H1 (cell line): ENCODE results near the gene WNK2. TPM values are rescaled to one million over a fixed set of nuclear protein-coding genes. Genes with fewer than 3 reads are reported as not detected.
A peak's percentile ranks its signal among the peaks of the same experiment; 100 is the strongest.

Experiments
- CTCF ChIA-PET: fragments of 300-600 bp; sonication (Branson Sonifier 250); formaldehyde crosslinking; loops from one replicate; lab custom pipeline; 2021; ENCODE audit not compliant: partially characterized antibody; lab: Charles Lee
- POLR2A ChIA-PET: fragments of 300-600 bp; sonication (Branson Sonifier 250); formaldehyde crosslinking; loops from one replicate; lab custom pipeline; 2021; ENCODE audit warnings: inconsistent platforms; ENCODE audit not compliant: partially characterized antibody; lab: Charles Lee
- DNase-seq, 2 experiments: peaks; one replicate each; pipeline versions ENCODE4 v3.0.0 to v3.0.0-alpha.2; 2010 to 2022; ENCODE audit warnings: low spot score in 2 of 2, low read depth in 1 of 2, mixed read lengths in 1 of 2
- FAIRE-seq: peaks from 2 replicates; lab custom pipeline; 2011; peaks lifted over from hg19 to GRCh38; lab: Jason Lieb, UNC
- H2AFZ ChIP-seq: 2 replicates; pipeline ENCODE4 v1.8.1; 2012; ENCODE audit warnings: low read length, inconsistent platforms
- H2AK5ac ChIP-seq: 2 replicates; pipeline ENCODE4 v1.6.1; 2013; ENCODE audit warnings: low read depth, low read length
- H2BK120ac ChIP-seq: replicated peaks from 2 replicates; pipeline ENCODE3; 2013; ENCODE audit warnings: low read depth, low read length, inconsistent platforms
- H2BK12ac ChIP-seq: 2 replicates; pipeline ENCODE4 v1.6.1; 2013; ENCODE audit warnings: low read depth, low read length
- H2BK15ac ChIP-seq: 2 replicates; pipeline ENCODE4 v1.6.1; 2013; ENCODE audit warnings: low read length
- H2BK20ac ChIP-seq: 2 replicates; pipeline ENCODE4 v1.6.1; 2013; ENCODE audit warnings: low read length
- H2BK5ac ChIP-seq: 2 replicates; pipeline ENCODE4 v1.6.1; 2013; ENCODE audit warnings: low read depth, low read length
- H3K14ac ChIP-seq: 2 replicates; pipeline ENCODE4 v1.6.1; 2013; ENCODE audit warnings: inconsistent platforms; ENCODE audit not compliant: insufficient read length
- H3K18ac ChIP-seq: 2 replicates; pipeline ENCODE4 v1.6.1; 2013; ENCODE audit warnings: low read length; ENCODE audit errors: extremely low read depth
- H3K23ac ChIP-seq: 2 replicates; pipeline ENCODE4 v1.6.1; 2013; ENCODE audit warnings: inconsistent platforms; ENCODE audit not compliant: insufficient read length
- H3K23me2 ChIP-seq: 2 replicates; pipeline ENCODE4 v1.6.1; 2013; ENCODE audit warnings: low read depth, low read length
- H3K27ac ChIP-seq: 2 replicates; pipeline ENCODE4 v1.6.1; 2011; ENCODE audit warnings: low read depth, low read length, inconsistent platforms
- H3K27me3 ChIP-seq, 4 experiments: replicated peaks in 1 of 4; 1 replicate in 1 of 4; 2 replicates in 3 of 4; pipeline versions ENCODE4 v1.6.1 to v1.8.1; 2011 to 2013; ENCODE audit warnings: low read length in 3 of 4, mild to moderate bottlenecking in 3 of 4, inconsistent platforms in 2 of 4, mixed read lengths in 2 of 4, moderate library complexity in 1 of 4; ENCODE audit not compliant: control insufficient read depth in 3 of 4, insufficient read depth in 3 of 4; ENCODE audit errors: extremely low read depth in 1 of 4
- H3K36me3 ChIP-seq, 4 experiments: 2 replicates each; pipeline versions ENCODE4 v1.6.1 to v1.8.1; 2011 to 2013; ENCODE audit warnings: mild to moderate bottlenecking in 4 of 4, low read length in 3 of 4, moderate library complexity in 2 of 4, control low read depth in 1 of 4, inconsistent platforms in 1 of 4; ENCODE audit not compliant: insufficient read depth in 4 of 4, control insufficient read depth in 2 of 4
- H3K4ac ChIP-seq: replicated peaks from 2 replicates; pipeline ENCODE3; 2013; ENCODE audit warnings: low read length, low read depth, mixed read lengths, inconsistent platforms; ENCODE audit not compliant: insufficient read length
- H3K4me1 ChIP-seq, 4 experiments: replicated peaks in 1 of 4; 1 replicate in 1 of 4; 2 replicates in 3 of 4; pipeline versions ENCODE4 v1.6.1 to v1.8.1; 2011 to 2013; ENCODE audit warnings: low read length in 3 of 4, inconsistent platforms in 2 of 4, mixed read lengths in 1 of 4; ENCODE audit not compliant: insufficient read depth in 4 of 4, control insufficient read depth in 3 of 4
- H3K4me2 ChIP-seq, 2 experiments: 2 replicates each; pipeline versions ENCODE4 v1.6.1 to v1.8.1; 2011 to 2013; ENCODE audit warnings: low read depth in 2 of 2, low read length in 2 of 2, control low read depth in 1 of 2, inconsistent platforms in 1 of 2, mild to moderate bottlenecking in 1 of 2; ENCODE audit not compliant: insufficient read depth in 1 of 2
- H3K4me3 ChIP-seq, 4 experiments: fragments of 200-600, 300-600 bp in 1 of 4; sonication (generic), shearing (Covaris generic), sonication (Bioruptor Twin) in 1 of 4; 2 replicates each; pipeline versions ENCODE4 v1.5.1 to v1.8.1; 2011 to 2016; ENCODE audit warnings: low read length in 4 of 4, low read depth in 3 of 4, control low read depth in 2 of 4, inconsistent platforms in 2 of 4, mild to moderate bottlenecking in 2 of 4, mixed read lengths in 1 of 4, moderate library complexity in 1 of 4; ENCODE audit not compliant: insufficient read depth in 2 of 4; ENCODE audit errors: extremely low read depth in 1 of 4
- H3K56ac ChIP-seq: replicated peaks from 2 replicates; pipeline ENCODE3; 2013; ENCODE audit warnings: low read depth, mild to moderate bottlenecking, mixed read lengths, low read length, inconsistent platforms; ENCODE audit not compliant: insufficient read length
- H3K79me1 ChIP-seq: 2 replicates; pipeline ENCODE4 v1.6.1; 2013; ENCODE audit warnings: low read depth, low read length, control low read depth
- H3K79me2 ChIP-seq, 2 experiments: 2 replicates each; pipeline versions ENCODE4 v1.6.1 to v1.8.1; 2012 to 2013; ENCODE audit warnings: low read length in 2 of 2, mild to moderate bottlenecking in 2 of 2, inconsistent platforms in 1 of 2; ENCODE audit not compliant: insufficient read depth in 2 of 2, control insufficient read depth in 1 of 2
- H3K9ac ChIP-seq, 4 experiments: replicated peaks in 1 of 4; 1 replicate in 1 of 4; 2 replicates in 3 of 4; pipeline versions ENCODE4 v1.6.1 to v1.8.1; 2011 to 2013; ENCODE audit warnings: low read depth in 3 of 4, low read length in 3 of 4, control low read depth in 2 of 4, mild to moderate bottlenecking in 2 of 4, moderate library complexity in 2 of 4, inconsistent platforms in 1 of 4; ENCODE audit errors: extremely low read depth in 1 of 4
- H3K9me3 ChIP-seq, 2 experiments: 2 replicates each; pipeline versions ENCODE4 v1.6.1 to v1.8.1; 2012 to 2013; ENCODE audit warnings: mild to moderate bottlenecking in 2 of 2, moderate library complexity in 2 of 2, control low read depth in 1 of 2, inconsistent platforms in 1 of 2, low read depth in 1 of 2, low read length in 1 of 2, mixed read lengths in 1 of 2; ENCODE audit not compliant: insufficient read depth in 2 of 2
- H4K20me1 ChIP-seq, 2 experiments: replicated peaks in 1 of 2; 2 replicates each; pipeline versions ENCODE3 to v1.8.1; 2011 to 2013; ENCODE audit warnings: inconsistent platforms in 2 of 2, low read length in 2 of 2, mild to moderate bottlenecking in 1 of 2; ENCODE audit not compliant: insufficient read depth in 2 of 2, control insufficient read depth in 1 of 2
- H4K5ac ChIP-seq: 2 replicates; pipeline ENCODE4 v1.6.1; 2013; ENCODE audit warnings: low read length, low read depth, mixed read lengths, inconsistent platforms; ENCODE audit not compliant: insufficient read length
- H4K8ac ChIP-seq: 2 replicates; pipeline ENCODE4 v1.8.0; 2013; ENCODE audit warnings: mild to moderate bottlenecking, moderate library complexity, low read length, inconsistent platforms; ENCODE audit not compliant: insufficient read depth; ENCODE audit errors: extremely low read depth
- H4K91ac ChIP-seq: replicated peaks from 2 replicates; pipeline ENCODE3; 2013; ENCODE audit warnings: low read length, mixed read lengths, inconsistent platforms; ENCODE audit not compliant: insufficient read length
- NRF1 ChIP-seq: IDR thresholded peaks from 2 replicates; pipeline ENCODE4 v1.6.1; 2011; ENCODE audit warnings: mild to moderate bottlenecking, low read depth, low read length, improper control_type of control experiment
- POLR2AphosphoS5 ChIP-seq: IDR thresholded peaks from 2 replicates; pipeline ENCODE4 v1.6.1; 2011; ENCODE audit warnings: low read depth, low read length
- SIRT6 ChIP-seq: IDR thresholded peaks from one replicate; pipeline ENCODE4 v1.7.1; 2012; ENCODE audit warnings: low read length, inconsistent platforms
- TAF1 ChIP-seq: IDR thresholded peaks from 2 replicates; pipeline ENCODE4 v1.6.1; 2011; ENCODE audit warnings: mild to moderate bottlenecking, low read depth, low read length
- TEAD4 ChIP-seq: IDR thresholded peaks from 2 replicates; pipeline ENCODE4 v1.6.1; 2012; ENCODE audit warnings: low read depth, low read length, inconsistent platforms, mixed read lengths
- WGBS, 2 experiments: shearing (Covaris generic) in 1 of 2; methylation state at CpG; one replicate each; pipeline versions ENCODE4 v1.1.6 to v1.1.7; 2013 to 2015; ENCODE audit warnings: low lambda C conversion rate in 2 of 2, mixed read lengths in 2 of 2, inconsistent platforms in 1 of 2, low coverage in 1 of 2, missing lambda C conversion rate in 1 of 2; ENCODE audit not compliant: insufficient replicate concordance in 2 of 2, insufficient coverage in 1 of 2, insufficient read length in 1 of 2; ENCODE audit errors: extremely low coverage in 1 of 2, missing lambda C conversion rate in 1 of 2; 5-methylcytosine and 5-hydroxymethylcytosine counted together
- polyA plus RNA-seq, 7 experiments: library from polyadenylated mRNA; depleted of rRNA in 3 of 7; stranded (reverse) in 5 of 7; unstranded in 2 of 7; fragments of >200 nt in 5 of 7; fragments of 200-250 nt in 2 of 7; gene quantifications; 1 replicate in 5 of 7; 2 replicates in 1 of 7; 4 replicates in 1 of 7; pipeline versions ENCODE4 v1.2.1 to v1.2.3, GENCODE V29; 2011 to 2013; ENCODE audit warnings: missing spikeins in 2 of 7, mixed read lengths in 2 of 7
- total RNA-seq: library from RNA; stranded (reverse); fragmentation: NEBNext Ultra II Directional; extraction: Animal tissue kit (Norgen Biotek cat#: 25700); gene quantifications from 2 replicates; pipeline ENCODE4 v1.2.1, GENCODE V29; 2021

WNK2 gene
- total and polyA plus RNA-seq, 2 of the 8 experiments (the other 6 are each of a cell fraction or from before 2014, with no cell fraction given), result 12.0 to 87.2 TPM

- Histone ChIP-seq H4K91ac (no peak overlapping the region), H3K36me3 (peaks cover 0 to 9% (median 2%) of the 10 kb centered on the region in 4 experiments; a peak in 4 of 8 replicates), H3K79me1 (no peaks in the 10 kb centered on the region), H4K5ac (no peak overlapping the region), H2BK5ac (no peak overlapping the region), H2BK120ac (no peak overlapping the region), H3K9me3 (no peaks in the 10 kb centered on the region), H3K23me2 (no peaks in the 10 kb centered on the region), H2AFZ (no peak overlapping the region), H3K79me2 (no peaks in the 10 kb centered on the region), H2BK12ac (no peak overlapping the region), H3K4me3 (no peak overlapping the region), H3K27ac (no peak overlapping the region), H4K8ac (peak overlapping the region; percentile 42; the same call in 1 of the 2 replicates), H2BK15ac (no peak overlapping the region), H3K27me3 (no peaks in the 10 kb centered on the region), H2BK20ac (no peak overlapping the region), H3K9ac (no peak overlapping the region), H3K4me2 (no peak overlapping the region), H3K14ac (no peak overlapping the region), H3K4ac (no peak overlapping the region), H4K20me1 (peaks cover 2 to 12% of the 10 kb centered on the region in 2 experiments), H3K23ac (no peak overlapping the region), H2AK5ac (no peak overlapping the region), H3K56ac (no peak overlapping the region), H3K18ac (no peak overlapping the region), H3K4me1 (no peaks in the 10 kb centered on the region)
- DNase-seq (no peak), FAIRE-seq (no peak)
- WGBS, 2 experiments, result 85% methylated on average over 18 of the region's 26 CpGs; no CpG with 5 or more reads in 1 of the 2 experiments
- CTCF ChIA-PET, result interaction anchor here (0.7 to 5.0 kb wide), 14 partner anchors 8 to 378 kb away, joined by 3 to 19 read pairs (median 4); no protein-coding TSS in a partner anchor
- POLR2A ChIA-PET, result interaction anchor here (0.7 kb wide), 1 partner anchor 18 kb away, joined by 4 read pairs; no protein-coding TSS in a partner anchor
- TF ChIP-seq NRF1 (no peak), SIRT6 (no peak), TEAD4 (no peak), TAF1 (no peak), POLR2AphosphoS5 (no peak)
These were observed 78.0 kb downstream of the WNK2 start for GRCh38 chr9:93261735-93262523.
